ENCODE results near the gene CLSTN2. TPM values are rescaled to one million over a fixed set of nuclear protein-coding genes. Genes with fewer than 3 reads are reported as not detected.

CLSTN2 gene
- total RNA-seq, 1 donor from 2014 or later, result 7.1 TPM

DNA sequence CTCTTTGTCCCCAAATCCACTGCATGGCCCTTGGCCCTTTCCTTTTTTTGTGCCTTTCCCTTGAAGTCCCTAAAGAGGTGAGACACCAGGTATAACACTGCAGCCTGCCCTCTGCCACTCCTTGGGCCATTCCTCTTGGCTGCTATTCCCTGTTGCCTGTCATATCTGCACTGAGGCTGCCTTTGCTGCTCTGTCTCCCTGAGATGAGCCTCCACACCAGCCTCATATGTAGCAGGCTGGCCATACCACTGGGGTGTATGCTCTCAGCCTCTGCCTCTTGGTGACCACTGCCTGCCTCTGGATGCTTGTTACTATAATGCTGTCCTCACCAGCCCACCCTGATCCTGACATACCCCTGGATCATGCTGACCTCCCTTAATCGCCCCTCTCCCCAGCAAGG lies 252.0 kb downstream of the CLSTN2 start:
- no peak for DNase-seq (ENCODE audit: low spot score)

DNA sequence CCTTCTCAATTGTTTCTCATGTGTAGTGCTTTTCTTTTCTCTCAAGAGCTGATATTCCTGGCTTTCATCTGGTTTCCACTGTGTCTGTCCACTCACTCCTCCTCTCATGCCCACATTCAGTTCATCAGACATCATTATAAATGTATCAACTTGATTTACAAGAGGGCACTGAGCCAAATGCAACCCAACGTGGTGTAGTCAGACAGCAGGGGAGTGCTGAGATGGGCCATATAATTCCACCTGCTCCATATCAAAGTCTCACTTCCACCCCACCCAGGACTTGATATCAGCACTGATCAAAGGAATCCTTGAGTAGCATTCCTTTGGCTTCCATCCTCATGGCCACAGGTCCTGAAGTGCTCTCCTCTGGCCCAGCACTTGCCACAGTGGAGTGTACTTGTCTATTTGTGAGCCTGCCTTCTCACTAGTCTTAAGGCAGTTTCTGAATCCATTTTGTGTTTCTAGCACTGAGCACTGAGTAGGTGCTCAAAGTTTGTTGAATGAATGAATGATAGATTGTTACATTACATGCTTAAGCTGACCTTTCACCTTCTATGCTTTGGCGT lies 252.8 kb downstream of the CLSTN2 start:
- no peak for DNase-seq (ENCODE audit: low spot score)

DNA sequence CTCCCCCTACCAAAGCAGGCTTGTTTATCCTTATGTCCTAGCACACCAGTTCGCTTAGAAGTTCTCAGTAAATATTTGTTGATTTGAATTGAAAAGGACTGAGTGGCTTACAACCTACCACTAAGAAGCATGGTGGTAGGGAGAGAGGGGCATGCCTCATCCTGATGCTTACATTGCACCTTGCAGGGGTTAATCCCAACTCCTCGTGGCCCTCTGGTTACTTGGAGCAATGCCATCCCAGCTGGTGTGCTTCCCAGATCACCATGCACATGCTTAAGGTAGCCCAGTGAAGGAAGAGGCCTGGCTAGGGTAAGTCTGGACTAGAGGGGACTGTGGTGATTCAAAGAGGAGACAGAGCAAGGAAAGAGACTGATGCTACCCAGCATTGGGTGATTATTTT lies 253.3 kb downstream of the CLSTN2 start:
- DNase-seq (ENCODE audit: low spot score), result no peak

DNA sequence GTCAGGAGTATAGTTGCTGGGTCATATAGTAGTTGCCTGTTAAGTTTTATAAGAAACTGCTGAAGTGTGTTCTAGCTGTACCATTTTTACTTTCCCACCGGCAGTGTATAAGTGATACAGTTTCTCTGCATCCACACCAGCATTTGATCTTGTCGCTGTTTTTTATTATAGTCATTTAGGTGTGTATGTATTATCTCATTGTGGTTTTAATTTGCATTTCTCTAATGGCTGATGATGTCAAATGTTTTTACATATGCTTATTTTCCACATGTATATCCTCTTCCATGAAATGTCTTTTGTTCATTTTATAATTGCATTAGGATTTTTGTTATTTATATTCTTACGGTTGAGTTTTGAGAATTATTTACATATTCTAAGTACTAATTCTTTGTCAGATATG lies 254.3 kb downstream of the CLSTN2 start:
- no peak for DNase-seq (ENCODE audit: low spot score)

DNA sequence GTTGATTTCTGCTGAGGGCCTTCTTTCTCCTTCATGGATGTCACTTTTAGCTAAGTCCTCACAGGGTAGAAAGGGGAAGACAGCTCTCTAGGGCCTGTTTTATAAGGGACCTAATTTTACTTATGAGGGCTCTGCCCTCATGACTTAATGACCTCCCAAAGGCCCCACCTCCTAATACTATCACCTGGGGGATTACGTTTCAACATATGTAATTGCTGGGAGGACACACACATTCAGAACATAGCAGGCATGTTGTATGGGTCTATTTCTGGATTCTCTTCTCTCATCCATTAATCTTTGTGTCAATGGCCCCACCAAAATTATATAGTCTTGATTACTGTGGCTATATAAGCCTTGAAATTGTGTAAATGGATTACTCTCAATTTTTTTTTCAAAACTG lies 255.0 kb downstream of the CLSTN2 start:
- no peak for DNase-seq (ENCODE audit: low spot score)

DNA sequence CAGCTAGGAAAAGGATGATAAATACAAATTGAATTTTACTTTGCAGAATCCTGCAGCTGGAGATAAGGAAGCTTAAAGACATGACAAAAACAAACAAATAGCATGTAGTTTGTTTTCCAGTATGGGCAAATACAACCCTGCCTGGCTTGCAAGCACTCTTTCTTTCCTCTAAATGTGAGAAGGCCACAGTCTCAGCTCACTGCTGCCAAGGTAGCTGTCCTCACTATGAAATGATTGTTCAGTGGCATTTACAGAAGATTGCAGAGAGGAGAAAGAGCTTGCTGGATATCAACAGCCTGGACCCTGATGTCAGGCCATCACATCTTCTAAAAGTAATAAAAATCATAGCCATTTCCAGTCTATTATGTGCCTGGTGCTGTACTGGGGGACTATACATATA lies 262.0 kb downstream of the CLSTN2 start:
- DNase-seq (ENCODE audit: low spot score), result no peak

DNA sequence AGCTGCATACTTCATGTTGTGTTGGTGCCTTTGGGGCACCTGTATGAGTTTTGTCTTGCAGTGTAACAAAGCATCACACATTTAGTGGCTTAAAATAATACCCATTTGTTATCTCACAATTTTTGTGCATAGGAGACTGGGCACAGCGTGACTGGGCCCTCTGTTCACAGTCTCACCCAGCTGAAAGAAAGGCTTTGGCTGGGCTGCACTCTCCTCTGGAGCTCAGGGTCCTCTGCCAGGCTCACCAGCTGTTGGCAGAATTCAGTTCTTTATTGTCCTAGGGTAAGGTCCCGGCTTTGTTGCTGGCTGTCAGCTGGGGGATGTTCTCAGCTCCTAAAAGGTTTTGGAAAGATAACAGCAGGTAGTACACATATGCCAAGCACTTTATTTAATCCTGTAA lies 263.3 kb downstream of the CLSTN2 start:
- no peak for DNase-seq (ENCODE audit: low spot score)

DNA sequence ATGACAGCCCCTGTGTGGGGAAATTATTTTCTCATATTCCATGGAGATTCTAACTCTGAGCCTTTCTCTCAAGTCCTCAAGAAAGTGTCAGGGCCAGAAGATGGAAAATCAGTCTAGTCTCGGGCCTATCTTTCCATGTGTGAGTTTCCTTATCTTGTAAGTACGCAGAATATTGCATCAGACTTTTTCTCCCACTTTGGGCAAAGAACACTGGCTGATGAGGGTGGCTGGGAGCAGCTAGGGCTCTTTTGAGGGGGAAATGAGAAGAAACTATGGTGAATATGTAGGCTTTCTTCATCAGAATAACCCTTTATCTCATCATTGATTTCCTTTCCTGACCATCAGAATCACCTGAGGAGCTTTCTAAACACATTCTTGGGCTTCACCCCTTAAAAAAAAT lies 264.0 kb downstream of the CLSTN2 start:
- no peak for DNase-seq (ENCODE audit: low spot score)

DNA sequence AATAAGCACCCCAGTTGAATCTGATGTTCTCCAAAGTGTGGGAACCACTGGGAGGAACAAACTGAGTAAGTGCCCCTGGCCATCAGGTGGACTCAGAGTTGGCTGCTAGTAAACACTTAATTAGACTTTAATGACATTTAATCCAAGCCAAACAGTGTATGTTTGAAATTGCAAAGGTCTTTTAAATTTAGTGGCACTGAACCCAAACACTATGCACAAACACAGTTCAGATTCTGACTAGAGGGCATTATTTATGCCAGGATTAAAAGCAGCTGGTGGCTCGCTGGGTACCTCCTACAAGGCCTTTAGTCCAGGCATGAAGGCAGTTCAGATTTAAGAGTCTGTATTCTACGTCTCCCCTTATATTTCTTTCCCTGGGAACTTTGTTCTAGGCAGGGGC lies 264.8 kb downstream of the CLSTN2 start:
- DNase-seq (ENCODE audit: low spot score), result no peak

DNA sequence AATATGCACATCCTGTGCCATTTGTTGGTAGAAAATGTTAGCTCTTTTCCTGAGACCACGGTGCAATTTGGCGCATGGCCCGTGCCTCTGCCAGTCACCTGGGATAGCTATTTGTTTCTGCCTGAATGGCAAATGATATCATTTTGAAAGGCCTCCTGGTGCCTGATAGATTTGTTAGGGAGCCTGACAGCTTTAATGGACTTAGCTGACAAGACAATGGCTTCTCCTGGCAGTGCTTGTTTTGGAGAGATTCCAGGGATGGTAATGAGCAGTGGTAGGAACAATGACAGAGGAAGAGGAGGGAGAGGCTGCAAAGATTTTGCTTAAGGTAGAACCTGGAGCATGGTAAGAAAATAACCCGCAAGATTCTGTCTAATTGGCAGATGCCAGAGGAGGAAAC lies 268.5 kb downstream of the CLSTN2 start:
- DNase-seq (ENCODE audit: low spot score), result no peak

DNA sequence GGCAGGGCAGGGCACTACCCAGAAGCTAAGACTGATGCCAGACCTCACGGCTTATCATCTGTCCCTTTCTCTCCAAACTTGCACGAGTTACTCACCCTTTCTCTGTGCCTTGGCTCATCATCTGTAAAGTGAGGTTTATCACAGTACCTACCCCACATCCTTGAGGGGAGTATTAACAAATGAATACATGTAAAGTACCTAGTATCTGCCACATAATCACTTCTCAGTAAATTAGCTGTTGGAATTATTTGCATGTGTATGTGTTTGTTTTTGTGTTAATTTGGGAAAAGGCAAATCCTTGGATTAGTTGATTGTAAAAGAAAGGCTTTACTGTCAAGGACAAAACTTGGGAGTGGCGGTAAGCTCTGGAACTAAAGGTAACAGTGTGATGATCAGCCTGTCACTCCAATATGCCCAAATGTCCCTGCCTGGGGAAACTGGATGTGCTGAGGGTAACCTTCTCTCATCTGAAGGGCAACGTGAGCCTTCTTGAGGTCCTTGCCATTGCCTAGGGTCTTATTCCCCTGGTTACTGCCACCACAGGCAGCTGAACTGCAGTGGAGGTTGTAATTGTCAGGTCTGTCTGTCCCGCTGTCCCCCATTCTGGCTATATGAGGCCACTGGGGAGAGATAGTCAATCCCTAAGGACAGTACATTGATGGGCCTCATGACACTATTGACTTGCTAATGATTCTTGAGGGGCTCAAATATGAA lies 269.4 kb downstream of the CLSTN2 start:
- no peak for DNase-seq (ENCODE audit: low spot score)

DNA sequence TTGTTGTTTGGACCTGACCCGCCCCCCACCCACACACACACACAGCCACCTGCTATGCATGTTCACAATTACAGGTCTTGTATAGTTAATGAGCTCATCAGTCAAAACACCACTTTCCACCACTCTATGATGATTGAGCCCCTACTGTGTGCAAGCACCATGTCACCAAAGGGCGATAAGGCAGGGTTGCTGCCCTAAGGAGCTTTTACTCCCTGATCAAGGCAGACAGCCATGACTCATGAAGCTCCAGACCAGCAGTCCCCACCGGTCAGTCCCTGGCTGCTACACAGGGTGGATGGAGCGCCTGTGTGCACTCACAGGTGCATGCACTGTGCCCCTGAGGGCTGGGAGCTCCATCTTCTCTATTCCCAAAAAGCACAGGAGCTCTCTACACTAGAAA lies 270.6 kb downstream of the CLSTN2 start:
- DNase-seq (ENCODE audit: low spot score), result no peak

DNA sequence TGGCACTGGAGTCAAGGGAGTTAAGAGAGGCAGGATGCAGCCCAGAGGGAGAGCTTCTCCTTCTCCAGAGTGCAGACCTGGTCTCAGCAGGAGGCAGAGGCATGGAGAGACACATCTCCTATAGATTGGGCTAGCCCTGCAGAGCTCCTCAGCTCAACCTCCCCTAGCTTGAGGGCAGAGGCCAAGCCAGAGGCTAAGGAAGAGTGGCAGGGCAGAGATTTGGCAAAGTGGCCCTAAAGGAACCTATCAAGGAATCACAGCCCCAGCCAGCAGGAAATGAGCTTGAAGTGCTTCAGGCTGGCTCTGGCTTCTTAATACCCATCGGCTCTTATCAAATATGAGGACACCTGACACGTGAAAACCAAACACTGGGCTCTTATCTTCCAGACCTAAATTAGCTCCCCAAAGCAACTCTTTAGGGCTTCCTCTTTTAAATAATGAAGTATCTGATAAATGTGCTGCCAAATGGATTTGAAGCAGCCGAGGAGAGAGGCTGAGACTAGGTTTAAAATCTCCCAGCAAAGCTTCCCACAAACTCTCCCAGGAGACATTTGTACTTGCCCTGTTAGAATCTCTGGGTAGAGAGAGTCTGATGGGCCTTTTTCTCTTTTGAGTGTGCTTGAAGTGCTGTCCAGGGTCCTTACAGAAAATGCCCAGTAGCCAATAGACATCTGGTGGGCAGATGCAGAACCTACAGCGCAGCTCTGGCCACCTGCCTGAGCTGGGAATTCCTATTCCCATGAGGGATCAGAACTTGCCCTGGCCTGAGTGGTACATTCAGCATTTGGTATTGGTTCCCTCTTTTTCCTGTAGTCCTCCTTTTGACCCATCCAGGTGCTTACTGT lies 271.4 kb downstream of the CLSTN2 start:
- no peak for DNase-seq (ENCODE audit: low spot score)

DNA sequence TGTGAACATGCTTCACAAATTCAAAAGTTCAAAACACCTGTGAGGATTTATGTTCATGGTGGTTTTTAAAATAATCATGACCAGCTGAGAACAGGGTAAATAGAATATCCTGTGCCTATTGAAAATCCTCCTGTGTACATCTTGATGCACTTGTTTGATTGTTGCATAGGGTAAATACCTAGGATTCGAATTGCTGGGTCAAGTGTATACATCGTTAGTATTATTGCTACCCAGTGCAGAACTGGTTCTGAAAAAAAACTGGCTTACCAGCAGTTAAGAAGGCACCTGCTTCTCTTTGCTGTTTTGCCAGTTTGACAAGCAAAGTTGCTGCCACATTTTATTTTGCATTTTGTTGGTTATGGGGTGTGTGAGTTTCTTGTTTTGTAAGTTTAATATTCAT lies 272.6 kb downstream of the CLSTN2 start:
- DNase-seq (ENCODE audit: low spot score), result no peak

DNA sequence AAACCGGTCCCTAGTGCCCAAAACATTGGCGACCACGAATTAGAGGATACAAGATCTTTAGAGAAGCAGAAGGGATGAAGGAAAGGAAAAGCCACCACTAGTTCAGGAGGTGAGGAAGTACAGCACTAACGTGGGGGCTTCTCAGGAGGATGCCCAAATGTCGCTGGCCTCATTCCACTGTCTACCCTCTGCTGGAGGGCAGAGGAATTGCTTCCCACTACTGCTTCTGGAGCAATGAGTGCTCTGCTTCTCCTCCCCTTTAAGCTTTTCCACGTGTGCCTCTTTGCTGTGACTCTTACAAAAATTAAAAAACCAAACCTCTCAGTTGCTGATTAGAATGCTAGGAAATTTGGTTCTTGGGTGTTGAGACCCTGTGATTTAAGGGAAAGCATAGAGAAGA lies 281.3 kb downstream of the CLSTN2 start:
- no peak for DNase-seq (ENCODE audit: low spot score)

DNA sequence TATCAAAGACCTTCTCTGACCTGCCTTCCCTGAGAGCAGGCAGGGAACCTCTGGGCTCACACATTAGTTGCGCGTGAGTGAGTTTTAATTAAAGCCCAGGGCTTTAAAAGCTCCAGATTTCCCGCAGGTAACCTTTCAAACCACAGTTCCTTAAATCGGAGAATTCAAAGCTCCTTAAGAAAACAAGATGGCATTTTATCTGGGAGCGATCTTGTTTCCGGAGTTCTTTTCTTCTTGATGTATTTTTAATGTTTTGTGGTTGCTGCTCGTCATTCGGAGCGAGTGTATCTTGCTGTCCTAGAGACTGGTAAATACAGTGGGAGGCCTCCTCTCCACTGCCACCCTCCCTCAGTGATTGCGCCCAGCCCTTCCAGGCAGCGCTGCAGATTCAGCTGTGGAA lies 284.3 kb downstream of the CLSTN2 start:
- no peak for DNase-seq (ENCODE audit: low spot score)

DNA sequence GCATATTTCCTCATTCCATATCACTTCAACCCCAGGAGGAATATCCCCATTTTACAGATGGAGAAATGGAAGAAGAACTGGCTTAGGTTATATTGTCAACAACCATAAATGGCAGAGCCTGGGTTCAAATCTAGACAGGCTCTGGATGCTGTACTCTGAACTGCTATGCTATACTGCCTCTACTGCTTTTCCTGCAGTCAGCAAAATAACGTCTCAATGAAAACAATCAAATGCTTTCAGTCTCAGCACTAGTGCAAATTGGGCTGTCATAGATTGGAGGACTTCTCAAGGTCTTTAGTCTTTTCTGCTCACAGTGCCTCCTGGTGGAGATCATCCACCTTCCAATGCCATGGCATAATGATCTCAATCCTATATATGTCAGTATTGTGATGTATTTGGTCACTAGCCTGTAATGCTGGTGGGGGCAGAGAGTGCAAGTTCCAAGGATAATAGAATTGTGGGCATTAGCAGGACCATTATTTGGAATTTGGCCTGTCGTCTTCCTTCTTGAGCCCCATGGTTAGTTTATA lies 285.0 kb downstream of the CLSTN2 start:
- no peak for DNase-seq (ENCODE audit: low spot score)

DNA sequence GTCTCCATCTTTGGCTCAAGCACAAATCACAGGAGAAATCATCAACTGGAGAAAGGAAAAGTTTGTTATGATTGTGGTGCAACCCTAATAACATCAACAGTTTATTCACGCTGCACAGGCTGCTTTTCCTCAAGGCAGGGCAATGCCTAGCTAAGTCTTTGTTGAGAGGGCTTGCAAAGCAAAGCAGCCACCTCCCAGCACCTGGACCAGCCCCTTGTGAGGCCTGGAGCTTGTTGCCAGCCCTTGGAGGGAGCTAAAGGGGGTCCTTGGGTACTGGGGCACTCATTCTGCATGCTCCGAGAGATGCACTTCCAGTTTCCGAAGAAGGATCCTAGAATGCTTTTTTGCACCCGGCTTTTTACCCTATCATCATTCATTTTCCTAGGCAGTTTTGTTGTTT lies 288.2 kb downstream of the CLSTN2 start:
- no peak for DNase-seq (ENCODE audit: low spot score)

DNA sequence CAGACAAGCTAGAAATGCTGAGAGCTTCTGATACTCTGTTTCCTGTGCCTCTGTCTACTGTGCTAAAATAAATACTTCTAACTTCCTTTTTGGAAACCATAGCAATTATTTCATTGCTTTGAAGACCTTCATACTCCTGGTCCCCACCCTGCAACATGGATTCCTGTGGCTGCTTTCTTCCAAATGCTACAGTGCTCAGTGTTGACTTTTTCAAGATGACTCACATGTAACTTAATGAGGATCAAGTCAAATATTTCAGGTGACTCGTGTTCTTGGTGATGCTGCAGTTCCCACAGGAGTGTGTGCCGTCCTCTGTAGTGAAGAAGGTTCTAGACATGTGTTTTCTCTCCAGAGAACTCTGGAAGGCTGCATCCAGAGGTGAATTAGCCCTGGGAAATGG lies 288.6 kb downstream of the CLSTN2 start:
- DNase-seq (ENCODE audit: low spot score), result no peak

DNA sequence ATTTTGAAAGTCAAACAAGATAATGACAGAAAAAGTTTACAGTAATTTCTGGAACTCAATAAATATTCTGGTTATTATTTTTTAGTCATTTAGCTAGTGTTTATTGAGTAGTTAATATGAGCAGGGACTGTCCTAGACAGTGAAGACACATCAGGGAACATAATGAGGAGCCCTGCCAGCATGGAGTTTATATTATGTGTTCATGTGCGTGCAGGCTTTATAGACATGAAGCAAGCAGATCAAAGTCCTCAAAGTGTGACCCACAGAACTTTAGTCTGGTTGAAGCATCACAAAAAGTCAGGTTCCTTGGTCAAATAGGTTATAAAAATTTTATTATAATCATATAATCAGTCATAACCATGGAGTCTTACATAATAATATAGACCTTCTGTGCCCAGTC lies 289.3 kb downstream of the CLSTN2 start:
- no peak for DNase-seq (ENCODE audit: low spot score)

DNA sequence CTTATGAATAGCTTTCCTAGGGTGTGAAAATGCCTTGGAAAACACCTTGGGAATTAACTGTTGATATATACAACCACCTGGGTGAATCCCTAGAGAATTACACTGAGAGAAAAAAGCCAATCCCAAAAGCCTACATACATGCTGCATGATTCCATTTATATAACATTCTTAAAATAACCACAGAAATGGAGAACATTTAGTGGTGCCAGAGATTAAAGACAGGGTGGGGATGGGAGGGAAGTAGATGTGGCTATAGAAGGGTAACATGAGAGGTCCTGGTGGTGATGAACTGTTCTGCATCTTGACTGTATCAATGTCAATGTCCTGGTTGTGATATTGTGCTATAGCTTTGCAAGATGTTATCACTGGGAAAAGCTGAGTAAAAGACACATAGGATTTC lies 291.0 kb downstream of the CLSTN2 start:
- DNase-seq (ENCODE audit: low spot score), result no peak

DNA sequence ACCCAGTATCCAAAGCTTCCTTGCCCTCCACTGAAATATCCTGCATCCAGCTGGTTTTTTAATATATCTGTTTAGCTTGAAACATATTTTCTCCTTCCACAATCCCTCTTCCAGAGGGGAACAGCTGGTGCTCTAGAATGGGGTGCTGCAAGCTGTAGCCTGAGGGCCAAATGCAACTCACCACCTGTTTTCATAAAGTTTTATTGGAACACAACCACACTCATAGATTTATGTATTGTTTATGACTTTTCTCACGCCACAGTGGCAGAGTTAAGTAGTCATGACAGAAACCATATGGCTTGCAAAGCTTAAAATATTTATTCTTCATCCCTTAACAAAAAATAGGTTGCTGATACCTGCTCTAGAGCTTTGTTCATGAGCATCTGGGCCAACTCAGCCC lies 298.7 kb downstream of the CLSTN2 start:
- DNase-seq (ENCODE audit: low spot score), result no peak

DNA sequence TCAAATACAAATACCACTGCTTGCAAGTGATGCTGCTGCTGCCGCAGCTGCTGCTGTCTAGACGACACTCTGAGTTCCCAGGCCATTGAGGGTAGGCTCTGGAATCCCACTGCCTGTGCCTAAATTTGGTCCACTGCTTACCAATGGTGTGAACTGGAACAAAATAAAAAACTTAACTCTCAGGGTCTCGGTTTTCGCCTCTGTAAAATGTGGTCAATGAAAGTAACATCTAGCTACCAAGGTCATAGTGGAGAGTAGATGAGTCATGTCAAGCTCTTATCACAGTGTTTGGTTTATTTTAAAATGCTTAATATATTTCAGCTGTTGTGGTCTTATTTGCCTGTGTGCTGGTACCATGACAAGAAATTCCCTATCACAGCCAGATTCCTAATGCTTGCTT lies 299.3 kb downstream of the CLSTN2 start:
- no peak for DNase-seq (ENCODE audit: low spot score)

Measured in mucosa of gallbladder (tissue), 1 donor.